Activated naive CD4-positive, alpha-beta T cell treated with Interleukin-2 at 50 U/mL for 16 hours (primary cell): ENCODE measurements around the gene PLCH1.

ENCODE experiments used
- DNase-seq: peaks from one replicate; pipeline ENCODE4 v3.0.0-alpha.2; 2020

The PLCH1 gene

GRCh38 chr3:155682426-155683343, 62.2 kb downstream of the PLCH1 start:
- no peak for DNase-seq

GRCh38 chr3:155676252-155676981, 68.5 kb downstream of the PLCH1 start:
- DNase-seq = no peak

GRCh38 chr3:155675094-155675493, 69.8 kb downstream of the PLCH1 start:
- no peak for DNase-seq

DNA sequence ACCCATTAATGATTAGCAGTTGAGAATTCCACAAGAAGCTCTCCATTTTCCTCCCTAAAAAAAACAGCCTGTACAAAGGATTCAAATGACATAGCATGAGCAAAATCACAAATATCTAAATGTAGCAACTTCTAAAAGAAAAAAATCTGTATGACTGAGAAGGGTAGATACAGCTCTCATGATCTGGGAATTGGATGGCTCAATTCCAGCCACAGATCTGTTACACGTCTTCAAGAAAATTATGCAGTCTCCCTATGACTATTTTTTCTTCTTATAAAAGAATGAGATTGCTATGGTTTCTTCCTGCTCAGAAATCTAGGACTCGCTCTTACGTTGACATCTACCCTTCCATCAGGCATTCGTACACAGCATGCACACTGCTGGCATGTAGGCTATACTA, 71.5 kb downstream of the PLCH1 start:
- DNase-seq = no peak

- no peak for DNase-seq
These were observed 74.5 kb downstream of the PLCH1 start for GRCh38 chr3:155670335-155670734.

DNA sequence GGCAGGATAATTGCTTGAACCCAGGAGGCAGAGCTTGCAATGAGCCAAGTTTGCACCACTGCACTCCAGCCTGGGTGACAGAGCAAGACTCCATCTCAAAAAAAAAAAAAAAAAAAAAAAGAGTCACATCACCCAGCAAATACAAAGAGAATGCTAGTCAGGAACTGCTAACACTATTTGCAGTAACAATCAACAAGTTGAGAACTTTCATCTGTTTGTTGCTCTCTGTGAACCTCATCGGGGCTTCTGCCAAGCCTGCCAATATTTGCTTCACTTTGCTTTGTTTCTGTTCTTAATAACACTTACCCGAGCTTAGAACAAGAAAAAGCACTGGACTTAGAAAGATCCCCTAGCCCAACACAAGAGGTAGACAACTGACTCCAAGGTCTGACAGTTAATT, 76.9 kb downstream of the PLCH1 start:
- DNase-seq = no peak

GRCh38 chr3:155664925-155665695, 79.8 kb downstream of the PLCH1 start:
- no peak for DNase-seq

- no peak for DNase-seq
These were observed 81.2 kb downstream of the PLCH1 start for GRCh38 chr3:155663467-155664212.

- DNase-seq = no peak
These were observed 83.1 kb downstream of the PLCH1 start for GRCh38 chr3:155661760-155662159.

GRCh38 chr3:155661042-155661441, 83.8 kb downstream of the PLCH1 start:
- DNase-seq = no peak

DNA sequence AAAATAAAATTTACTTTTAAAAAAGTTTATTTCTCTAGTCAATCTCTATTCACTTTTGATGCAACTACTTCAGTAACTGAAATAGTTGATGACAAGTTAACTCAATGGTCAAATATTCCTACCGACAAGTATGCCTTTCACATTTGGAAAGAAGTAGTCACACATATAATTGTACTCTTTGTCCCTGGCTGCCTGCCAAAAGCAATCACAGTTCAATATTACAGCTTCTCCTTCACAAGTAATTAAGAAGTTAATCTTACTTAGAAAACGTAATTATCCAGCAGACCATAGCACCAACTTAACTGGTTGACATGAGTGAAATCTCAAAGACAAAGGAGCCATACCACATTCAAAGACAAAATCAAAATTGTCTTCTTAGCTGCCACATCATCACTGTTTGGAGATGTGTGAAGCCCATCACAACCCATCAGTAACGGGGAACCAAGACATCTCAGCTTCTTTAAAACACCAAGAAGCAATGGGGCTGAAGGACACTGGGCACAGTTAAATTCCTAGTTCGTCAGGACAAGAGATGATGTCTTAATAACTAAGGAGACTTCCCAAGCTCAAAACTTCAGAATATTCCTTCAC, 86.1 kb downstream of the PLCH1 start:
- DNase-seq = no peak

GRCh38 chr3:155658006-155658405, 86.9 kb downstream of the PLCH1 start:
- no peak for DNase-seq

GRCh38 chr3:155657161-155657560, 87.7 kb downstream of the PLCH1 start:
- no peak for DNase-seq

- no peak for DNase-seq
These were observed 88.4 kb downstream of the PLCH1 start for GRCh38 chr3:155656466-155656865.

GRCh38 chr3:155651489-155652218, 93.2 kb downstream of the PLCH1 start:
- DNase-seq = no peak

GRCh38 chr3:155648013-155648591, 96.8 kb downstream of the PLCH1 start:
- DNase-seq = no peak

DNA sequence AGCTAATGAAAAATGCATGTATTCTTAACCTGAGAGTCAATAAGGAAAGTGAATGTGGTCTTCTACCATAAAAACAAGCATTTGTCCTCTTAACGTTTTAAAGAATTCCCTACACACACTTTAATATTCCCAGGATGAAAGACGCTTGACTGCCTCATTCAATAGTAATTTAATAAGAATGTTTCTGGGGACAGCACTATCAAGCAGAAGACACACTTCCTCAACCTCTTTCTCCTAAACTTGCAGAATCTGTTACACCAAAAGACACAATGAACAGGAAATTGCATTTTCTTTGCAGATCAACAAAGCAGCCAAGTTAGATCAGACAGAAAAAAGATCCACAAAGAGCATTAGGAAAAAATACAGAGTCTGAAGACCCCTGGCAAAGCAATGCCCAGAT, 97.7 kb downstream of the PLCH1 start:
- DNase-seq = no peak

DNA sequence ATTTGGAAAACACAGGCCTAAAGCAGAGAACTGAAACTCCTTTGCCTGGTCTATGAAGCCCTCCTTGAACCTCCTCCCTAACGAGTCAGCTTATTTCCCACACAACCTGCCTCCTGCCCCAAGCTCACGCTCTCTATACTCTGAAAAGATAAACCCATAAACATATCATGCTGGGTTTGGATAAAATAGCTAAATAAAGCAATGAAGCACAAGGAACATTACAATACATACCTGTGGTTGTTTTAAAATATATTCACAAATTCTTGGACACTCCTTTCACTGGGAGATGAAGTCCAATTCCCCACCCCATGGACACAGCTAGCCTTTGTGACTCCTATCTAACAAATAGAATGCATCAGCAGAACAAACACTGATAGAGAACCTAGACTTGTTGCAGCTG, 98.2 kb downstream of the PLCH1 start:
- no peak for DNase-seq

GRCh38 chr3:155646128-155646527, 98.7 kb downstream of the PLCH1 start:
- no peak for DNase-seq

DNA sequence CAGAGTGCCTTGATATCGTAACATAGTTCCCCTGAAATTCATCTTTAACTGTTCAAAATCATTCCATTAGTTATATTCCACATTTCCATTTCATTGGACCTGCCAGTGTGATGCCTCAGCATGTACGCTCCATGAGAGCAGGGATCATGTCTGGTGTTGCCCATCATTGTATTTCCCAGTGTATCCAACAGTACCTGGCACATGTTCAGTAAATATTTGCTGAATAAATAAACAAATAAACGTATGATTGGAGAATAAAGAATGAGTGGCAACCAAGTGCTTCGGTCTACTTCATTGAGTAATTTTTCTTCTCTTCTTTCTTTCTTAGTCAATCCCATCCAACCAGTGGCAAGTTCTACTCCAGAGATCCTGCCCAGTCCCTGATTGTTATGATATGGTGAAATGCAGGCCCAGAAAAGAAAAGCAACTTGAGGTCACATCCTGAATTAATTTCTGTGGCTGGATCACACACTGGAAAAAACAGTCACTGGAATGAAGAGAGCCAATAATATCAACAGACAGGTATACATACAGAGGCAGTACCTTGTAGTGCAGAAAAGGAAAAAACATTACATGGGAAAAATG, 101.2 kb downstream of the PLCH1 start:
- DNase-seq = no peak

DNA sequence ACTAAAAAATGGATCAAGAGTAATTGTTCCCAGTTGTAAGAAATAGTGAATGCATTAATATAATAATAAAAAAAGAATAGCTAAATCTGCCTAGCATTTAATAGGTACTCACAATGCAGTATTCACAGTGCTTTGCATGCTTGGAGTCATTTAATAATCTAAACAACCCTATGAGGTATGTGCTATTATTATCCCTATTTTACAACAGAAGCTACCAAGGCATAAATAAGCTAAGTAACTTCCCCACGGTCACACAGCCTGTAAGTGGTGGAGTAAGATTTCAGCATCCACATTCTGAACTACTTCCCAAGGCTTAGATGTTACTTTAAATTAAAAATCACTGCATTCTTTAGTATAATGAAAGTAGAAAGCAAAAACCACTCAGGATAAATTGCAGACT, 102.9 kb downstream of the PLCH1 start:
- DNase-seq = no peak
